GM21619 (cell line): ENCODE measurements around the gene ABHD15.

Source experiments
- ATAC-seq: cut with Tn5 transposase; IDR thresholded peaks from one replicate; pipeline ENCODE4 v1.9.1; 2021; ENCODE audit not compliant: unreplicated experiment

The ABHD15 gene

GRCh38 chr17:29595107-29595942 lies 28.5 kb upstream of the ABHD15 start:
- ATAC-seq, result no peak

- no peak for ATAC-seq
These were observed 27.8 kb upstream of the ABHD15 start for GRCh38 chr17:29594519-29595090.

GRCh38 chr17:29593591-29594518 lies 27.0 kb upstream of the ABHD15 start:
- no peak for ATAC-seq

- no peak for ATAC-seq
These were observed 26.2 kb upstream of the ABHD15 start, which contains the start of gene ANKRD13B for GRCh38 chr17:29592850-29593551. ANKRD13B (plus strand) TSS chr17:29593132; CDS start chr17:29593622, 490 bp downstream.

GRCh38 chr17:29591737-29592608 lies 25.1 kb upstream of the ABHD15 start:
- ATAC-seq, result no peak

GRCh38 chr17:29591146-29591736 lies 24.4 kb upstream of the ABHD15 start:
- ATAC-seq, result no peak

- no peak for ATAC-seq
These were observed 23.7 kb upstream of the ABHD15 start for GRCh38 chr17:29590411-29591145.

GRCh38 chr17:29589524-29590410 lies 22.9 kb upstream of the ABHD15 start, which contains the start of gene GIT1:
GIT1 (minus strand) TSS chr17:29589648; CDS start chr17:29589378, 270 bp downstream.
- ATAC-seq, result peak; percentile 40

- peak; percentile 24 for ATAC-seq
These were observed 21.9 kb upstream of the ABHD15 start for GRCh38 chr17:29588562-29589411.

- no peak for ATAC-seq
These were observed 21.3 kb upstream of the ABHD15 start for GRCh38 chr17:29588017-29588561.

- no peak for ATAC-seq
These were observed 20.8 kb upstream of the ABHD15 start for GRCh38 chr17:29587591-29587990.

GRCh38 chr17:29586676-29587469 lies 20.0 kb upstream of the ABHD15 start:
- no peak for ATAC-seq

- ATAC-seq, result no peak
These were observed 18.4 kb upstream of the ABHD15 start for GRCh38 chr17:29585080-29585751.

- no peak for ATAC-seq
These were observed 17.7 kb upstream of the ABHD15 start for GRCh38 chr17:29584452-29585079.
